Activated CD4-positive, alpha-beta T cell treated with anti-CD3 and anti-CD28 coated beads for 36 hours (primary cell): ENCODE measurements around the gene CDK3. TPM values are rescaled to one million over a fixed set of nuclear protein-coding genes. Genes with fewer than 3 reads are reported as not detected.
A peak's percentile ranks its signal among the peaks of the same experiment; 100 is the strongest.

Experiments used
- ATAC-seq: fragments of 200-7000 bp; cut with Tn5 transposase; one replicate; pipeline ENCODE4 v1.10.0; 2021; ENCODE audit warnings: mild to moderate bottlenecking, moderate library complexity
- CTCF ChIA-PET: fragments of 350-600 bp; sonication (Branson Sonifier 250); formaldehyde crosslinking; loops from one replicate; lab custom pipeline; 2021; ENCODE audit warnings: antibody characterized with exemption; lab: Charles Lee
- POLR2A ChIA-PET: fragments of 350-600 bp; sonication (Branson Sonifier 250); formaldehyde crosslinking; loops from one replicate; lab custom pipeline; 2021; ENCODE audit warnings: antibody characterized with exemption, inconsistent platforms; lab: Charles Lee
- DNase-seq: peaks from one replicate; pipeline ENCODE4 v3.0.0-alpha.2; 2020
- H3K27ac Mint-ChIP-seq: one replicate; pipeline ENCODE4 v1.8.0; 2021; ENCODE audit warnings: mixed read lengths
- H3K27me3 Mint-ChIP-seq: one replicate; pipeline ENCODE4 v1.8.0; 2021; ENCODE audit warnings: mixed read lengths
- H3K36me3 Mint-ChIP-seq: one replicate; pipeline ENCODE4 v1.8.0; 2021; ENCODE audit warnings: low read depth, mixed read lengths
- H3K4me1 Mint-ChIP-seq: one replicate; pipeline ENCODE4 v1.8.0; 2021; ENCODE audit warnings: mixed read lengths
- H3K4me3 Mint-ChIP-seq: one replicate; pipeline ENCODE4 v1.8.0; 2021; ENCODE audit warnings: mild to moderate bottlenecking, moderate library complexity, mixed read lengths
- H3K9me3 Mint-ChIP-seq: one replicate; pipeline ENCODE4 v1.8.0; 2021; ENCODE audit warnings: low read depth, mixed read lengths
- intact Hi-C, 2 experiments: fragments of 100-400 bp; cut with DNase I in 1 of 2; cut with micrococcal nuclease in 1 of 2; formaldehyde crosslinking; loops; one replicate each; pipeline versions ENCODE4 v1.14.2 to v1.15.1; 2022 to 2024; cut with DNase I, micrococcal nuclease
- total RNA-seq, 2 experiments: library from RNA; stranded (reverse); gene quantifications; one replicate each; pipeline ENCODE4 v1.2.3, GENCODE V29; 2021

The CDK3 gene
- total RNA-seq, 2 experiments from 2014 or later, result 5.6 to 6.0 TPM

DNA sequence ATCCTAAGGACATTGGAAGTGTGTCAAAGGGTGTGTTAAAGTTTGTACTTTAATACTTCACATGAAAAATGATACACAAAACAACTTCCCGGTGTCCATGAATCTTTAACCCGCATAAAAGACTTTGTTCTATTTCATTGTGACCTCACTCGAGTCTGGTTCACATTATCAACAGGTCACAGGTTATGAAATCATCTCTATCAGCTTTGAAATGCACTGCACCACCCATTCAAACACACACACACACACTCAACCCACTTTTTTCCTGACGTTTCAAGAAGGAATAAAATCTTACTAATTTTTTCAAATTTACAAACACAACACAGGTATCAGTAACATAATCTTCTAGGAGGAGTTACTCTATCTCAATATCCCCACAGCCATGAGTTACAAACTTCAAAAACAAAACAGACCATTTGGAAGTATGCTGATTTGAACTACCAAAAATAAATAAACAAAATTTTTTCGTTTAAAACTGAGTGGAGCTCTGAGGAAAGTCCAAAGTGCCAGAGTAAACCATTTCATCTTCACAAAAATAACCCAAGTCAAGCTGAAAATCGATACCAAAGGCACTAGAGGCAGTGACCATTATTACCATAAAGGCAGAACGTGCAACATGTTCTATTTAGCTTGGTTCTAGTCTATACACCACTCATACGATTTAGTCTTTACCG lies 24.3 kb upstream of the CDK3 start:
- peaks cover 29% of the 10 kb centered on the region for H3K4me1 Mint-ChIP-seq
- H3K27me3 Mint-ChIP-seq, result no peaks in the 10 kb centered on the region
- ChIA-PET CTCF (interaction anchor here (0.6 kb wide), 1 partner anchor 222 kb away, joined by 4 read pairs; no protein-coding TSS in a partner anchor), POLR2A (interaction anchor here (0.5 kb wide), 1 partner anchor 89 kb away, joined by 3 read pairs; no protein-coding TSS in a partner anchor)
- peak overlapping the region; percentile 10 for H3K27ac Mint-ChIP-seq
- H3K9me3 Mint-ChIP-seq, result no peaks in the 10 kb centered on the region
- intact Hi-C loops, result loop anchor here in 1 of 2 experiments (5.0 kb wide), 1 partner anchor 761 kb away; the partner anchor contains the start of genes MFSD11 and SRSF2
- H3K36me3 Mint-ChIP-seq, result peaks cover 12% of the 10 kb centered on the region
- H3K4me3 Mint-ChIP-seq, result peak overlapping the region; percentile 21
- DNase-seq (no peak), ATAC-seq (no peak)

DNA sequence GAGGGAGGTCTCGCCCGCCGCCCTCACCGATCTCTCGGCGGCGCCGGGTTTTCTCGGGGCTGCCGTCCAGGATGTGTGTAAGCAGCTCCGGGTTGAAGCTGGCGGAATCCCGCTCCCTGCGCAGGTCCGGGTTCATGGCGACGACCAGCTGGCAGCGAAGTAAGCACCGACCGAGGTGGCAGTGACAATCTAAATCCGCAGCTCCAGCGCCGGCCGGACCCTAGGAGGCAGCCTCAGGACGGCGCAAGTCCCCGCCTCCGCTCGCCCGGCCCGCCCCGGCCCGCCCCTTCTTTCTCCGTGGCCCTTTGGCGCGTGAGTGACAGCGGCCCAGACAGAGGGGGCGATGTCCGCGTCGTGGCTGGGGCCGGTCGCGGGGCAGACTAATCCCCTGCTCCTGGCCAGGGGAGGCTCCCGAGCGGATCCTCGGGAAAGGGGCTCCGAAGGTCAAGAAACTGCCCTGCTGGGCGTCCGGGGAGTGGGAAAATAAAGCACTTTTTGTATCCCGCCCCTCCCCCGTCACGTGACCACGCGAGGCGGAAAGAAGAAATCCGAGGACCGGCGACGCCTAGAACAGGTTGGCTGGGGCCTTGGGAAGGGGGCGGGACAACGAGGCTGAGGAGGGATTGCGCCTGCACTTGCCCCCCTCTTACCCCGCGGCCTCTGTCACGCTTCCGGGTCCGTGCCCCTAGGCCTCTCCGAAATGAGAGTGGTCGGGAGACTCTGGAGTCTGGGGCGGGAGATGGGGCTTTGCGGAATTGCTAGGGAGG lies 21.5 kb upstream of the CDK3 start, which contains the start of the genes ACOX1 and TEN1:
TSS of gene ACOX1 (minus strand) at position 229 of the 767 bp plus-strand sequence. CDS start at position 136, 93 bp downstream.
TSS of gene TEN1 (plus strand) at position 303 of the 767 bp plus-strand sequence. CDS start 6,953 bp downstream, outside the sequence.
- POLR2A ChIA-PET, result interaction anchor here (0.6 to 1.1 kb wide), 2 partner anchors 101 to 187 kb away, joined by 3 read pairs; partner anchors contain the start of gene TRIM47
- Mint-ChIP-seq H3K27me3 (no peaks in the 10 kb centered on the region), H3K36me3 (peaks cover 9% of the 10 kb centered on the region), H3K4me3 (peak within 1 kb of the TSS; percentile 89), H3K4me1 (peaks cover 30% of the 10 kb centered on the region), H3K27ac (peak within 1 kb of the TSS; percentile 94), H3K9me3 (no peaks in the 10 kb centered on the region)
- intact Hi-C loops, result loop anchor here (1.0 to 5.0 kb wide), 17 partner anchors 26 to 758 kb away; partner anchors contain the start of genes FBF1 (in 2 of the 2), EXOC7 (in 1 of the 2), MFSD11 (in 1 of the 2) and RECQL5 (in 1 of the 2)
- CTCF ChIA-PET, result interaction anchor here (0.7 to 1.0 kb wide), 2 partner anchors 18 to 21 kb away, joined by 3 to 4 read pairs; partner anchors contain the start of gene CDK3
- ATAC-seq (peak; percentile 96), DNase-seq (peak; percentile 98)

DNA sequence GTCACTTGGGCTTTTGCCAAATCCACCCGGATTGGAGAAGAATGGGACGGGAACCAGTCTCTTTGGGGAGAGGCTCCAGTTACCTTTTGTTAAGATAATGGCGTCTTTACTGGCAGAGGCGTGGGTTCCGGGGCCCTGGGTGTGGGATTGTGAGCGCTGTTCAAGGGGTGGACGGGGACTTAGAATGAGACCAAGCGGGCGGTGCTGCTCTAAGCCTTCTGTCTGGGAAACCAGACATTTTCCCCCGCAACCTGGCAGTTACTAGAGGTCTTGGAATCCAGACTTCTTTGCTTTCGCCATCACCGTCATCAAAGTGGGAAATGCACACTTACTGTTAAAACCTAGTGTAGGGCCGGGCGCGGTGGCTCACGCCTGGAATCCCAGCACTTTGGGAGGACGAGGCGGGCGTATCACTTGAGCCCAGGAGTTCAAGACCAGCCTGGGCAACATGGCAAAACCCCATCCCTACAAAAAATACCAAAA lies 20.9 kb upstream of the CDK3 start:
- peaks cover 30% of the 10 kb centered on the region for H3K4me1 Mint-ChIP-seq
- H3K4me3 Mint-ChIP-seq, result peak overlapping the region; percentile 89
- DNase-seq (no peak), ATAC-seq (peak; percentile 35)
- intact Hi-C loops, result loop anchor here (1.0 to 5.0 kb wide), 17 partner anchors 26 to 758 kb away; partner anchors contain the start of genes FBF1 (in 2 of the 2), EXOC7 (in 1 of the 2), MFSD11 (in 1 of the 2) and RECQL5 (in 1 of the 2)
- no peaks in the 10 kb centered on the region for H3K9me3 Mint-ChIP-seq
- H3K36me3 Mint-ChIP-seq, result peaks cover 9% of the 10 kb centered on the region
- ChIA-PET CTCF (interaction anchor here (0.7 to 1.3 kb wide), 3 partner anchors 19 to 136 kb away, joined by 3 to 4 read pairs (median 4); no protein-coding TSS in a partner anchor), POLR2A (interaction anchor here (0.6 to 1.0 kb wide), 3 partner anchors 8 to 197 kb away, joined by 3 to 4 read pairs (median 3); no protein-coding TSS in a partner anchor)
- H3K27ac Mint-ChIP-seq, result peak overlapping the region; percentile 94
- H3K27me3 Mint-ChIP-seq, result no peaks in the 10 kb centered on the region

DNA sequence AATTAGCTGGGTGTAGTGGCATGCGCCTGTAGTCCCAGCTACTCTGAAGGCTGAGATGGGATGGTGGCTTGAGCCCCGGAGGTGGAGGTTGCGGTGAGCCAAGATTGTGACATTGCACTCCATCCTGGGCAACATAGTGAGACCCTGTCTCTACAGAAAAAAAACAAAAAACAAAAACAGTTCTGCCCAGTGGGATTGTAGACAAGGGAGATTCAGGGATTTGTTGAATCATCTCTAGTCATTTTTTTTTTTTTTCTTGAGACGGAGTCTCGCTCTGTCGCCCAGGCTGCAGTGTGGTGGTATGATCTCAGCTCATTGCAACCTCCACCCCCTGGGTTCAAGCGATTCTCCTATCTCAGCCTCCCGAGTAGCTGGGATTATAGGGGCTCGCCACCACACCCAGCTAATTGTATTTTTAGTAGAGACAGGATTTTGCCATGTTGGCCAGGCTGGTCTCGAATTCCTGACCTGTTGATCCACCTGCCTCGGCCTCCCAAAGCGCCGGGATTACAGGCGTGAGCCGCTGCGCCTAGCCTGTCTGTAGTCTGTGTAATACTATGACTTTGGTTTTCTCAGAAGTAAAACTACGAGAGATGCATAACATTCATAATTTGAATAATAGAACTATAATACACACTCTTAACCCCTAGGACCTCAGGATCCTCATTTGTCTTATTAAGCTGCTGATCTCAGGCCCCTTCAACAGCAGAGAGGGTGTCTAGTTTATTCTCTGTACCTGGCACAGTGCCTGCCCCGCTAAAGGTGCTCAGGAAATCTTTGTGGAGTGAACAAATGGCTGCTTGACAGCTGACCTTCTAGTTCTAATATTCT lies 20.3 kb upstream of the CDK3 start:
- H3K36me3 Mint-ChIP-seq, result peaks cover 7% of the 10 kb centered on the region
- peaks cover 30% of the 10 kb centered on the region for H3K4me1 Mint-ChIP-seq
- CTCF ChIA-PET, result interaction anchor here (0.7 to 1.3 kb wide), 6 partner anchors 19 to 331 kb away, joined by 3 to 6 read pairs (median 4); no protein-coding TSS in a partner anchor
- no peaks in the 10 kb centered on the region for H3K27me3 Mint-ChIP-seq
- H3K9me3 Mint-ChIP-seq, result no peaks in the 10 kb centered on the region
- H3K4me3 Mint-ChIP-seq, result peak overlapping the region; percentile 89
- no peak for DNase-seq
- no peak for ATAC-seq
- POLR2A ChIA-PET, result interaction anchor here (0.6 to 1.0 kb wide), 6 partner anchors 9 to 197 kb away, joined by 3 to 7 read pairs (median 4); no protein-coding TSS in a partner anchor
- peak overlapping the region; percentile 94 for H3K27ac Mint-ChIP-seq
- intact Hi-C loops, result no loop called here

DNA sequence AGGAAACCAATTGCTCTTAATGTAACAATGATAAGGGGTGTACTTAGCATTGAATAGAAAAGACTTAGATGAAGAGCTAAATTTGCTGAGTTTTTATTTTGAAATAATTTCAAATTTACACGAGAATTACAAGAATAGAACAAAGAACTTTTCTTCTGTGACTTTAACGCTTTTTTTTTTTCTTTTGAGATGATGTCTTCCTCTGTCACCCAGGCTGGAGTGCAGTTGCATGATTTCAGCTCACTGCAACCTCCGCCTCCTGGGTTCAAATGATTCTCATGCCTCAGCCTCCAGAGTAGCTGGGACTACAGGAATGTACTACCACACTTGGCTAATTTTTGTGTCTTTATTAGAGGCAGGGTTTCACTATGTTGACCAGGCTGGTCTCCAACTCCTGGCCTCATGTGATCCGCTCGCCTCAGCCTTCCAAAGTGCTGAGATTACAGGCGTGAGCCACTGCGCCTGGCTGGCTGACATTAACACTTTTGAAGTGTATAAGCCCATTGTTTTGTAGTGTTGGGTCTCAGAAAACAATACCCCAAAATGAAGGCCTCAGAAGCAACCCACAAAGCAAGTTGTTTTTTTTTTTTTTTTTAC lies 19.5 kb upstream of the CDK3 start:
- POLR2A ChIA-PET, result interaction anchor here (0.6 to 0.7 kb wide), 3 partner anchors 16 to 135 kb away, joined by 4 to 7 read pairs (median 6); no protein-coding TSS in a partner anchor
- CTCF ChIA-PET, result interaction anchor here (0.6 to 1.3 kb wide), 6 partner anchors 18 to 330 kb away, joined by 3 to 6 read pairs (median 4); no protein-coding TSS in a partner anchor
- H3K27me3 Mint-ChIP-seq, result no peaks in the 10 kb centered on the region
- peak overlapping the region; percentile 94 for H3K27ac Mint-ChIP-seq
- peak overlapping the region; percentile 89 for H3K4me3 Mint-ChIP-seq
- intact Hi-C loops, result no loop called here
- DNase-seq, result no peak
- H3K4me1 Mint-ChIP-seq, result peaks cover 26% of the 10 kb centered on the region
- no peaks in the 10 kb centered on the region for H3K9me3 Mint-ChIP-seq
- ATAC-seq, result no peak
- peaks cover 7% of the 10 kb centered on the region for H3K36me3 Mint-ChIP-seq

DNA sequence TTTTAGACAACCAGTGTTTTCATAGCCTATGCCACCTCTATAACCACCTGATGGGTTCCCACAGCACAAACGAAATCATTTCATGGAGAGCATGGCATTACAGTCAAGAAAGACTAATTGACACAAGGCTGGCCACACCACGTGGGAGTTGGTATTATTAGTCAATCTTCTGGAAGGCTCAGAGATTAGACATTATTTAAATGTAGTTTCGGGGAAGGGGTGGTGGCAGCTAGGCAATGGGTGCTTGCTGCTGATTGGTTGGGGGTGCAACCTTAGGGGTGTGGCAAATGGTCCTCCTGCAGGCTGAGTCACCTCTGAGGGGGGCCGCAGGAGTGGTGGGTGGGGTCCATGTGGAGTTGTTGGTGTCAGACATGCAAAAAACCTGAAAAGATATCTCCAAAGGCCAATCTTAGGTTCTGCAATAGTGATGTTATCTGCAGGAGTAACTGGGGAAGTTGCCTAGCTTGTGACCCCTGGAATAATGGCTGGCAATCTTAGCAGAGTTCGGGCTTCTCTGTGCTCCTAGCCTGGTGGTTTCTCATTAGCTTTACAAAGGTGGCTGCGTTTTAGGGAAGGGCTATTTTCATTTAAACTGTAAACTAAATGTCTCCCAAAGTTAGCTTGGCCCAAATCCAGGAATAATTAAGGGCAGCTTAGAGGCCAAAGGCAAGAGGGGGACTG lies 17.0 kb upstream of the CDK3 start:
- CTCF ChIA-PET, result interaction anchor here (1.1 kb wide), 1 partner anchor 31 kb away, joined by 3 read pairs; no protein-coding TSS in a partner anchor

DNA sequence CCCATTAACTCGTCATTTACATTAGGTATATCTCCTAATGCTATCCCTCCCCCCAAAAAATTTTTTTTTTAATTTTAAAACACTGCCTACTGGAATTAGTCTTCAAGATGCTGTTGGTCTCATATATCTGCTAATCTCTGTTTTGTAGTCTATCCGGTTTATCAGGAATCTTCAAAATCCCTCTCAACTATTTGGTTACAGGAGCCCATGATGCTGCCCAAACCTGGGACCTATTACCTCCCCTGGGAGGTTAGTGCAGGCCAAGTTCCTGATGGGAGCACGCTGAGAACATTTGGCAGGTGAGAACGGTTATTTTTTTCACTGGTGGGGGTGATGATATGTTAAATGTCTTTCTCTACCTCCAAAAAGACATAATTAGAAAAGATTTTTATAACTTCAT lies 14.7 kb upstream of the CDK3 start:
- POLR2A ChIA-PET, result no interaction called here
- peaks cover 3% of the 10 kb centered on the region for H3K4me1 Mint-ChIP-seq
- no peak overlapping the region for H3K4me3 Mint-ChIP-seq
- H3K27me3 Mint-ChIP-seq, result no peaks in the 10 kb centered on the region
- DNase-seq (no peak), ATAC-seq (no peak)
- H3K36me3 Mint-ChIP-seq, result no peaks in the 10 kb centered on the region
- intact Hi-C loops, result no loop called here
- no peak overlapping the region for H3K27ac Mint-ChIP-seq
- H3K9me3 Mint-ChIP-seq, result no peaks in the 10 kb centered on the region
- CTCF ChIA-PET, result no interaction called here

More for the DNA sequence above, 17.0 kb upstream of the CDK3 start:
- Mint-ChIP-seq H3K36me3 (no peaks in the 10 kb centered on the region), H3K4me1 (peaks cover 10% of the 10 kb centered on the region), H3K4me3 (no peak overlapping the region), H3K9me3 (no peaks in the 10 kb centered on the region), H3K27me3 (no peaks in the 10 kb centered on the region), H3K27ac (peak overlapping the region; percentile 59)
- POLR2A ChIA-PET, result no interaction called here
- intact Hi-C loops, result no loop called here
- ATAC-seq (no peak), DNase-seq (no peak)

DNA sequence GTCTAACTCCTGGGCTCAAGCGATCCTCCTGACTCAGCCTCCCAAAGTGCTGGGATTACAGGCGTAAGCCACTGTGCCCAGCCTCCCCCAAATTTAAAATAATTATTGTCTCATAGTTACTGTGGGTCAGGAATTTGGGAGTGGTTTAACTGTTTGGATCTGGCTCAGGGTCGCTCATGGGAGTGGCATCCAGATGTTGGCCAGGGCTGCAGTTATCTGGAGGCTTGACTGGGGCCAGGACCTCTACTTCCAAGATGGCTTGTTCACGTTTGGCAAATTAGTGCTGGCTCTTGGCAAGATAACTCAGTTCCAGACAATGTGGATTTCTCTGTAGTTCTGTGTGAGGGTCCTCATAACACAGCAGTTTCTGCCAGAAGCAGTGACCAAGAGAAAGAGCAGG lies 13.6 kb upstream of the CDK3 start:
- DNase-seq, result no peak
- Mint-ChIP-seq H3K27me3 (no peaks in the 10 kb centered on the region), H3K27ac (no peak overlapping the region), H3K36me3 (no peaks in the 10 kb centered on the region), H3K9me3 (no peaks in the 10 kb centered on the region), H3K4me1 (peaks cover 3% of the 10 kb centered on the region), H3K4me3 (no peak overlapping the region)
- no peak for ATAC-seq
- ChIA-PET CTCF (no interaction called here), POLR2A (no interaction called here)
- intact Hi-C loops, result no loop called here

DNA sequence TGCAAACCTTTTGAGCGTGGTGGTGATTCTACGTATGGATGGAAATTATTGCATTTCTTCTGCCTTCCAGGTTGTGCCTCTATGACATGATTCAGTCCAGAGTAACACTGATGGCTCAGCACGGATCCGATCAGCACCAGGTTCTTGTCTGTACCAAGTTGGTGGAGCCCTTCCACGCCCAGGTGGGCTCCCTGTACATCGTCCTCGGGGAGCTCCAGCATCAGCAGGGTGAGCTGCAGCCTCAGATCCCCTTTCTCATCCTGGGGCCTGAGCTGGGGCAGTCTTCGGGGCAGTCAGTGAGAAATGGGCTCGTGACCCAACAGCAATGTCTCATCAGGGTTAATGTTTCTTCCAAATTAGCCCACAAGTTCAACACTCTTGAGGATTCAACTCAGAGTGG lies 9.3 kb upstream of the CDK3 start:
- Mint-ChIP-seq H3K4me3 (no peak overlapping the region), H3K4me1 (peaks cover under 1% of the 10 kb centered on the region), H3K27me3 (no peaks in the 10 kb centered on the region), H3K27ac (no peak overlapping the region), H3K9me3 (no peaks in the 10 kb centered on the region), H3K36me3 (no peaks in the 10 kb centered on the region)
- no peak for DNase-seq
- intact Hi-C loops, result no loop called here
- CTCF ChIA-PET, result interaction anchor here (0.9 to 2.2 kb wide), 2 partner anchors 9 to 11 kb away, joined by 3 to 5 read pairs; no protein-coding TSS in a partner anchor
- ATAC-seq, result no peak
- POLR2A ChIA-PET, result no interaction called here
